Suprapubic skin (tissue), 4 donors: ENCODE results near the gene SCN1B. TPM values are rescaled to one million over a fixed set of nuclear protein-coding genes. Genes with fewer than 3 reads are reported as not detected.

Experiments
- DNase-seq, 2 donors: peaks; one replicate each; pipeline ENCODE4 v3.0.0-alpha.2; 2019; ENCODE audit warnings: low spot score in 2 of 2
- H3K27ac ChIP-seq: fragments of 200-600 bp; sonication (generic); one replicate; pipeline ENCODE4 v1.5.1; 2019
- H3K27me3 ChIP-seq: fragments of 200-600 bp; sonication (generic); one replicate; pipeline ENCODE4 v1.5.1; 2019
- H3K36me3 ChIP-seq: fragments of 200-600 bp; sonication (generic); one replicate; pipeline ENCODE4 v1.5.1; 2019
- H3K4me1 ChIP-seq: fragments of 200-600 bp; sonication (generic); one replicate; pipeline ENCODE4 v1.5.1; 2019
- H3K4me3 ChIP-seq: fragments of 200-600 bp; sonication (generic); one replicate; pipeline ENCODE4 v1.5.1; 2019; ENCODE audit warnings: mild to moderate bottlenecking
- H3K9me3 ChIP-seq: fragments of 200-600 bp; sonication (generic); one replicate; pipeline ENCODE4 v1.5.1; 2019
- CTCF ChIP-seq, 2 donors: fragments of 200-600 bp in 1 of 2; fragments of 450-650 bp in 1 of 2; sonication (generic) in 1 of 2; IDR thresholded peaks; one replicate each; pipeline ENCODE4 v1.5.1; 2016 to 2019; ENCODE audit warnings: antibody characterized with exemption in 2 of 2, mild to moderate bottlenecking in 1 of 2, moderate library complexity in 1 of 2
- EP300 ChIP-seq: sonication (generic); formaldehyde crosslinking; IDR thresholded peaks from one replicate; pipeline ENCODE4 v1.6.1; 2017; ENCODE audit warnings: antibody characterized with exemption
- POLR2A ChIP-seq, 2 donors: fragments of 450-650 bp; IDR thresholded peaks; one replicate each; pipeline ENCODE4 v1.6.1; 2017; ENCODE audit warnings: antibody characterized with exemption in 2 of 2, mild to moderate bottlenecking in 2 of 2, moderate library complexity in 2 of 2
- POLR2AphosphoS5 ChIP-seq, 3 donors: sonication (generic); formaldehyde crosslinking; IDR thresholded peaks; one replicate each; pipeline ENCODE4 v1.6.1; 2017; ENCODE audit warnings: antibody characterized with exemption in 3 of 3
- WGBS: methylation state at CpG from one replicate; pipeline ENCODE4 v1.1.5; 2018; 5-methylcytosine and 5-hydroxymethylcytosine counted together
- total RNA-seq, 4 donors: library from RNA; depleted of rRNA; stranded (reverse); fragments of >200 nt; gene quantifications; one replicate each; pipeline ENCODE4 v1.1.0, GENCODE V29; 2016

The SCN1B gene
- total RNA-seq, 4 donors from 2014 or later, result 1.4 to 4.3 (median 2.9) TPM

DNA sequence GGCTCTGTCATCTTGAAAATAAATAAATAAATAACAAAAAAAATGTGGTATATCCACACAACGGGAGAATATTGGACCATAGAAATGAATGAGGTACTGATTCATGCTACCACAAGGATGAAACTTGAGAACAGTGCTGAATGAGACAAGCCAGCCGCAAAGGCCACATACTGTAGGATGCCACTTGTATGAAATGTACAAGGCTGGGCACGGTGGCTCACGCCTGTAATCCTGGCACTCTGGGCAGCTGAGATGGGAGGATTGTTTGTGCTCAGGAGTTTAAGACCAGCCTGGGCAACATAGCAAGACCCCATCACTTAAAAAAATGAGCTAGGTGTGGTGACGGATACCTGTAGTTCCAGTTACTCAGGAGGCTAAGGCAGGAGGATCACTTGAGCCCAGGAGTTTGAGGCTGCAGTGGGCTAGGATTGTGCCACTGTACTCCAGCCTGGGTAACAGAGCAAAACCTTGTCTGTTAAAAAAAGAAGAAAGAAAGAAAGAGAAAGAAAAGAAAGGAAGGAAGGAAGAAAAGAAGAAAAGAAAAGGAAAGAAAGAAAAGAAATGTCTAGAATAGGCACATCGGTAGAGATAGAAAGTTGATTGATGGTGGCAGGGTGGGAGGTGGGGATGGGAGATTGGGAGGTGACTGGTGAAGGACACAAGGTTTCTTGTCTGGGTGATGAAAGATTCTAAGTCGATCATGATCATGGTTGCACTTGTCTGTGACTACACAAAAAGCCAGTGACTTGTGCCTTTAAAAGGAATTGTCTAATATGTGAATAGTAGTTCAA, 31.5 kb downstream of the SCN1B start:
- no peaks in the 10 kb centered on the region for H3K9me3 ChIP-seq
- no peaks in the 10 kb centered on the region for H3K36me3 ChIP-seq
- H3K27me3 ChIP-seq, result no peaks in the 10 kb centered on the region
- no peak overlapping the region for H3K4me3 ChIP-seq
- no peak for TF ChIP-seq CTCF (IDR thresholded peaks at IDR 0.05)
- TF ChIP-seq POLR2AphosphoS5 (IDR thresholded peaks at IDR 0.05), result no peak
- TF ChIP-seq POLR2A (IDR thresholded peaks at IDR 0.05), result no peak
- no peak for TF ChIP-seq EP300
- WGBS, result 79% methylated on average over 7 of the region's 7 CpGs
- no peak overlapping the region for H3K27ac ChIP-seq
- no peaks in the 10 kb centered on the region for H3K4me1 ChIP-seq
- DNase-seq, result no peak

GRCh38 chr19:35062942-35063341, 32.7 kb downstream of the SCN1B start:
- no peak for TF ChIP-seq CTCF (IDR thresholded peaks at IDR 0.05)
- TF ChIP-seq POLR2A (IDR thresholded peaks at IDR 0.05), result no peak
- TF ChIP-seq EP300, result no peak
- TF ChIP-seq POLR2AphosphoS5 (IDR thresholded peaks at IDR 0.05), result no peak
- no peak for DNase-seq

GRCh38 chr19:35063940-35064818, 33.9 kb downstream of the SCN1B start:
- WGBS, result 84% methylated on average over 10 of the region's 10 CpGs
- Histone ChIP-seq H3K4me1 (peaks cover 7% of the 10 kb centered on the region), H3K36me3 (no peaks in the 10 kb centered on the region), H3K9me3 (no peaks in the 10 kb centered on the region), H3K27ac (no peak overlapping the region), H3K4me3 (no peak overlapping the region), H3K27me3 (no peaks in the 10 kb centered on the region)
- no peak for DNase-seq
- no peak for TF ChIP-seq EP300
- TF ChIP-seq POLR2A (IDR thresholded peaks at IDR 0.05), result no peak
- TF ChIP-seq POLR2AphosphoS5 (IDR thresholded peaks at IDR 0.05), result no peak
- TF ChIP-seq CTCF (IDR thresholded peaks at IDR 0.05), result no peak

More at GRCh38 chr19:35062942-35063341, 32.7 kb downstream of the SCN1B start:
- Histone ChIP-seq H3K9me3 (no peaks in the 10 kb centered on the region), H3K27ac (no peak overlapping the region), H3K4me1 (peaks cover 2% of the 10 kb centered on the region), H3K4me3 (no peak overlapping the region), H3K36me3 (no peaks in the 10 kb centered on the region), H3K27me3 (no peaks in the 10 kb centered on the region)
- 87% methylated on average over 7 of the region's 7 CpGs for WGBS

GRCh38 chr19:35065574-35065973, 35.3 kb downstream of the SCN1B start:
- no peak for TF ChIP-seq POLR2AphosphoS5 (IDR thresholded peaks at IDR 0.05)
- TF ChIP-seq EP300, result no peak
- no peak for TF ChIP-seq POLR2A (IDR thresholded peaks at IDR 0.05)
- no peak for TF ChIP-seq CTCF (IDR thresholded peaks at IDR 0.05)
- H3K36me3 ChIP-seq, result no peaks in the 10 kb centered on the region
- no peaks in the 10 kb centered on the region for H3K9me3 ChIP-seq
- H3K4me1 ChIP-seq, result peaks cover 7% of the 10 kb centered on the region
- no peaks in the 10 kb centered on the region for H3K27me3 ChIP-seq
- DNase-seq, result no peak
- no peak overlapping the region for H3K27ac ChIP-seq
- no peak overlapping the region for H3K4me3 ChIP-seq
- WGBS, result 80% methylated on average over 9 of the region's 10 CpGs

GRCh38 chr19:35066121-35066520, 35.9 kb downstream of the SCN1B start:
- TF ChIP-seq EP300 (no peak), POLR2AphosphoS5 (IDR thresholded peaks at IDR 0.05) (no peak), POLR2A (IDR thresholded peaks at IDR 0.05) (no peak), CTCF (IDR thresholded peaks at IDR 0.05) (no peak)
- peaks cover 7% of the 10 kb centered on the region for H3K4me1 ChIP-seq
- no peaks in the 10 kb centered on the region for H3K27me3 ChIP-seq
- H3K36me3 ChIP-seq, result no peaks in the 10 kb centered on the region
- no peak overlapping the region for H3K27ac ChIP-seq
- no peak for DNase-seq
- no peaks in the 10 kb centered on the region for H3K9me3 ChIP-seq
- H3K4me3 ChIP-seq, result no peak overlapping the region
- 88% methylated on average over 9 of the region's 15 CpGs for WGBS
